Breast epithelium (tissue), 4 donors: ENCODE data around the gene ATG3. TPM values are rescaled to one million over a fixed set of nuclear protein-coding genes. Genes with fewer than 3 reads are reported as not detected.
"Not testable (repeated sequence)": the region's sequence is repeated elsewhere in the genome, so short reads cannot be mapped to it uniquely, and the experiment has no call there.

ENCODE experiments used
- DNase-seq, 2 donors: peaks; one replicate each; pipeline ENCODE4 v3.0.0-alpha.2; 2019; ENCODE audit warnings: low spot score in 2 of 2
- H3K27ac ChIP-seq, 2 donors: fragments of 200-600 bp; sonication (generic) in 1 of 2; one replicate each; pipeline ENCODE4 v1.5.1; 2016 to 2019; ENCODE audit warnings: mild to moderate bottlenecking in 1 of 2
- H3K27me3 ChIP-seq, 2 donors: fragments of 200-600 bp; sonication (generic) in 1 of 2; one replicate each; pipeline versions ENCODE4 v1.5.1 to v1.6.0; 2017 to 2019; ENCODE audit warnings: control low read depth in 1 of 2, mild to moderate bottlenecking in 1 of 2
- H3K36me3 ChIP-seq: fragments of 200-600 bp; one replicate; pipeline ENCODE4 v1.5.1; 2019
- H3K4me1 ChIP-seq, 2 donors: fragments of 200-600 bp; sonication (generic); one replicate each; pipeline ENCODE4 v1.5.1; 2016 to 2019; ENCODE audit warnings: control low read depth in 1 of 2
- H3K4me3 ChIP-seq, 3 donors: fragments of 200-600 bp; sonication (generic); 1 replicate in 2 of 3; 2 replicates in 1 of 3; pipeline ENCODE4 v1.5.1; 2016 to 2019; ENCODE audit warnings: mild to moderate bottlenecking in 3 of 3, moderate library complexity in 2 of 3
- H3K9me3 ChIP-seq, 2 donors: fragments of 200-600 bp; sonication (generic) in 1 of 2; one replicate each; pipeline ENCODE4 v1.5.1; 2016 to 2019; ENCODE audit warnings: control low read depth in 1 of 2
- CTCF ChIP-seq, 3 donors: fragments of 450-650 bp; IDR thresholded peaks; one replicate each; pipeline ENCODE4 v1.5.1; 2016 to 2017; ENCODE audit warnings: antibody characterized with exemption in 3 of 3, mild to moderate bottlenecking in 3 of 3, moderate library complexity in 3 of 3
- POLR2A ChIP-seq: fragments of 450-650 bp; IDR thresholded peaks from one replicate; pipeline ENCODE4 v1.6.1; 2016; ENCODE audit warnings: antibody characterized with exemption, mild to moderate bottlenecking, moderate library complexity
- POLR2AphosphoS5 ChIP-seq, 3 donors: sonication (generic); formaldehyde crosslinking; IDR thresholded peaks; one replicate each; pipeline ENCODE4 v1.6.1; 2017; ENCODE audit warnings: antibody characterized with exemption in 3 of 3
- intact Hi-C: fragments of 100-400 bp; cut with DNase I; formaldehyde crosslinking; loops from one replicate; pipeline ENCODE4 v1.15.1; 2023; ENCODE audit warnings: low total_unique reads
- total RNA-seq, 3 donors: library from RNA; depleted of rRNA; stranded (reverse); fragments of >200 nt; gene quantifications; one replicate each; pipeline ENCODE4 v1.1.0, GENCODE V29; 2016

ATG3 gene
- total RNA-seq, 3 donors from 2014 or later = 62.6 to 97.9 (median 68.2) TPM

GRCh38 chr3:112579232-112579631, 17.5 kb upstream of the ATG3 start:
- intact Hi-C loops = no loop called here

GRCh38 chr3:112572701-112573100, 10.9 kb upstream of the ATG3 start:
- intact Hi-C loops = no loop called here
- no peak overlapping the region for H3K4me3 ChIP-seq
- no peaks in the 10 kb centered on the region for H3K4me1 ChIP-seq
- H3K9me3 ChIP-seq = no peaks in the 10 kb centered on the region
- peaks cover 18% of the 10 kb centered on the region for H3K36me3 ChIP-seq
- H3K27ac ChIP-seq = no peak overlapping the region
- TF ChIP-seq POLR2A (no peak), CTCF (IDR thresholded peaks at IDR 0.05) (no peak), POLR2AphosphoS5 (IDR thresholded peaks at IDR 0.05) (no peak)
- H3K27me3 ChIP-seq = no peaks in the 10 kb centered on the region
- DNase-seq = no peak

More at GRCh38 chr3:112579232-112579631, 17.5 kb upstream of the ATG3 start:
- Histone ChIP-seq H3K4me1 (no peaks in the 10 kb centered on the region), H3K36me3 (no peaks in the 10 kb centered on the region), H3K27me3 (no peaks in the 10 kb centered on the region), H3K4me3 (no peak overlapping the region), H3K9me3 (no peaks in the 10 kb centered on the region), H3K27ac (no peak overlapping the region)
- no peak for TF ChIP-seq CTCF (IDR thresholded peaks at IDR 0.05)
- TF ChIP-seq POLR2A = no peak
- TF ChIP-seq POLR2AphosphoS5 (IDR thresholded peaks at IDR 0.05) = no peak
- no peak for DNase-seq

DNA sequence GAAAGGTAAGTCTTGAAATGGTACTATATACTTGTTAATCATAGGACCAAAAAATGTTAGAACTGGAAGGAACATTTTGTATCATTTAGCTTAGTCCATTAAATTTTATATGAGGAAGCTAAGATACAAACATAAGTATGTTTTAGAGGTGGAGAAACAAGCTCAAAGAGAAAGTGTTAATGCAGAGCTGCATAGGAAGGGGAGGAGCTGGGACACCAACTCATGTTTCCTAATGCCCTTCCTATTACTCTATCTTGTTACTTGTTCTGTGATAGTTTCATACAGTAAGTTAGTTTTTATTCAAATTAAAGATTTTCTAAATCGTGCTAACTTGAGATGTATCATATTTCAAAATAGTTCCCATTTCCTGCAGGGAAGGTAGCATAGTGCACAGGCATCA, 7.5 kb upstream of the ATG3 start:
- no peak for TF ChIP-seq CTCF (IDR thresholded peaks at IDR 0.05)
- no peak for TF ChIP-seq POLR2A
- TF ChIP-seq POLR2AphosphoS5 (IDR thresholded peaks at IDR 0.05) = no peak
- H3K36me3 ChIP-seq = peaks cover 18% of the 10 kb centered on the region
- H3K4me1 ChIP-seq = no peaks in the 10 kb centered on the region
- H3K4me3 ChIP-seq = no peak overlapping the region
- no peak overlapping the region for H3K27ac ChIP-seq
- H3K9me3 ChIP-seq = no peaks in the 10 kb centered on the region
- intact Hi-C loops = loop anchor here (5.0 kb wide), 1 partner anchor 1178 kb away; the partner anchor contains the start of genes ATP6V1A and NAA50
- no peak for DNase-seq
- no peaks in the 10 kb centered on the region for H3K27me3 ChIP-seq

GRCh38 chr3:112568642-112569041, 6.9 kb upstream of the ATG3 start:
- no peak overlapping the region for H3K27ac ChIP-seq
- H3K4me3 ChIP-seq = no peak overlapping the region
- no peak for TF ChIP-seq POLR2AphosphoS5 (IDR thresholded peaks at IDR 0.05)
- TF ChIP-seq CTCF (IDR thresholded peaks at IDR 0.05) = no peak
- no peak for TF ChIP-seq POLR2A
- H3K36me3 ChIP-seq = peaks cover 18% of the 10 kb centered on the region
- DNase-seq = no peak
- no peaks in the 10 kb centered on the region for H3K4me1 ChIP-seq
- H3K9me3 ChIP-seq = no peaks in the 10 kb centered on the region
- no peaks in the 10 kb centered on the region for H3K27me3 ChIP-seq
- intact Hi-C loops = loop anchor here (5.0 kb wide), 1 partner anchor 1179 kb away; the partner anchor contains the start of genes ATP6V1A and NAA50

DNA sequence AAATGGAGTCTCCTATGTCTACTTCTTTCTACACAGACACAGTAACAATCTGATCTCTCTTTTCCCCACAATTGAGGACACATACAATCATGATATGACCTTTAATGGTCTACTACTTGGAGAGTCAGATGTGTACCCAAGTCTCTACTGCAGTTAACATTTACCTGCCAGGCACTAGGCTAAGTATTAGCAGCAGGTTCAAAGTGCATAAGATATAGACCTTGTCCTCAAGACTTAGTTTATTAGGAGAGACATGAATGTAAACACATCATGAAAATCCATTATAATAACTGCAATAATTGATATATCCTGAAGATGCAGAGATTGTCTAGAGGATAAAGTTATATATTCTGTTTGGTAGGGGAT, 3.2 kb upstream of the ATG3 start:
- H3K9me3 ChIP-seq = no peaks in the 10 kb centered on the region
- H3K27me3 ChIP-seq = no peaks in the 10 kb centered on the region
- TF ChIP-seq POLR2A (no peak), POLR2AphosphoS5 (IDR thresholded peaks at IDR 0.05) (no peak), CTCF (IDR thresholded peaks at IDR 0.05) (no peak)
- peaks cover 0 to 7% of the 10 kb centered on the region in 2 donors for H3K4me1 ChIP-seq
- DNase-seq = no peak
- intact Hi-C loops = loop anchor here (5.0 kb wide), 1 partner anchor 1182 kb away; the partner anchor contains the start of genes ATP6V1A and NAA50
- H3K4me3 ChIP-seq = no peak overlapping the region
- no peak overlapping the region for H3K27ac ChIP-seq
- H3K36me3 ChIP-seq = peaks cover 6% of the 10 kb centered on the region

- H3K9me3 ChIP-seq, intact Hi-C loops, H3K36me3 ChIP-seq, H3K27ac ChIP-seq, DNase-seq, H3K27me3 ChIP-seq, H3K4me3 ChIP-seq: not testable (repeated sequence)
- peaks cover 0 to 12% of the 10 kb centered on the region in 2 donors for H3K4me1 ChIP-seq
Observed at GRCh38 chr3:112564247-112564939, 2.6 kb upstream of the ATG3 start.
